Cardiac fibroblast (primary cell): ENCODE measurements around the gene CCT3.
A peak's percentile ranks its signal among the peaks of the same experiment; 100 is the strongest.

Experiments used
- DNase-seq, 2 donors: peaks; one replicate each; pipeline versions ENCODE4 v3.0.0 to v3.0.0-alpha.2; 2010; ENCODE audit warnings: low read depth in 2 of 2
- H3K4me3 ChIP-seq, 2 donors: replicated peaks in 1 of 2; 1 replicate in 1 of 2; 2 replicates in 1 of 2; pipeline ENCODE4 v1.5.1; 2011; ENCODE audit warnings: low read depth in 2 of 2, low read length in 2 of 2, mild to moderate bottlenecking in 2 of 2, moderate library complexity in 1 of 2
- CTCF ChIP-seq: IDR thresholded peaks from one replicate; pipeline ENCODE4 v1.5.1; 2011; ENCODE audit warnings: low read depth, mild to moderate bottlenecking, low read length, inconsistent platforms

Gene CCT3

GRCh38 chr1:156298852-156299357 lies 39.2 kb downstream of the CCT3 start, which contains the start of gene VHLL:
TSS of gene VHLL (minus strand) at chr1:156299307. CDS start at chr1:156299189, 118 bp downstream.
- H3K4me3 ChIP-seq, result no peak within 1 kb of the TSS
- no peak for TF ChIP-seq CTCF
- DNase-seq, result no peak

- peak; percentile 73 to 77 for DNase-seq
- no peak for TF ChIP-seq CTCF
- peak within 1 kb of the TSS; percentile 92 to 97 for H3K4me3 ChIP-seq
These were observed 42.6 kb downstream of the CCT3 start, which contains the start of gene GLMP for GRCh38 chr1:156295391-156295947. TSS of gene GLMP (minus strand) at chr1:156295679. CDS start at chr1:156295645, 34 bp downstream.

GRCh38 chr1:156293895-156294294 lies 44.2 kb downstream of the CCT3 start:
- DNase-seq, result no peak
- no peak overlapping the region for H3K4me3 ChIP-seq
- no peak for TF ChIP-seq CTCF

GRCh38 chr1:156293098-156293434 lies 45.0 kb downstream of the CCT3 start:
- no peak for TF ChIP-seq CTCF
- H3K4me3 ChIP-seq, result no peak overlapping the region
- DNase-seq, result no peak

- TF ChIP-seq CTCF, result no peak
- H3K4me3 ChIP-seq, result peak overlapping the region; percentile 46 to 53
- peak; percentile 80 to 86 for DNase-seq
These were observed 46.6 kb downstream of the CCT3 start for GRCh38 chr1:156291226-156292061.

- H3K4me3 ChIP-seq, result no peak overlapping the region
- no peak for DNase-seq
- TF ChIP-seq CTCF, result no peak
These were observed 48.2 kb downstream of the CCT3 start for GRCh38 chr1:156289857-156290256.
